ENCODE measurements around the gene CCDC117. TPM values are rescaled to one million over a fixed set of nuclear protein-coding genes. Genes with fewer than 3 reads are reported as not detected.
A peak's percentile ranks its signal among the peaks of the same experiment; 100 is the strongest.
"Not testable (repeated sequence)": the region's sequence is repeated elsewhere in the genome, so short reads cannot be mapped to it uniquely, and the experiment has no call there.

The CCDC117 gene
- total RNA-seq, 2 donors from 2014 or later = 40.9 TPM

DNA sequence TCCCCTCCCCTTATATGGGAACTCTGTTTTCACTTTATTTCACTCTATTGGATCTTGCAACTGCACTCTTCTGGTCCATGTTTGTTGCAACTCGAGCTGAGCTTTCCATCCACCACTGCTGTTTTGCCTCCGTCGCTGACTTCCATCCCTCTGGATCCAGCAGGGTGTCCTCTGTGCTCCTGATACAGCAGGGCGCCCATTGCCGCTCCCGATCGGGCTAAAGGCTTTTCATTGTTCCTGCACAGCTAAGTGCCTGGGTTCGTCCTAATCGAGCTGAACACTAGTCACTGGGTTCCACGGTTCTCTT, 11.1 kb upstream of the CCDC117 start:
- no peak for TF ChIP-seq CTCF (conservative IDR thresholded peaks at IDR 0.05)
- no peak overlapping the region for H3K4me3 Mint-ChIP-seq
- no peak overlapping the region for H3K4me3 ChIP-seq (ENCODE audit: low read length)
- peaks cover 11% of the 10 kb centered on the region for H3K4me1 Mint-ChIP-seq
- DNase-seq = peak; percentile 59
- 92 to 98% methylated on average over 7 to 10 of the region's 10 CpGs for WGBS, 2 experiments (ENCODE audit: insufficient coverage in 1 of 2, insufficient read length in 1 of 2)
- H3K9me3 Mint-ChIP-seq = peaks cover 13% of the 10 kb centered on the region
- H3K4me1 ChIP-seq (ENCODE audit: control insufficient read depth, insufficient read depth, low read length) = peaks cover 4% of the 10 kb centered on the region
- no peaks in the 10 kb centered on the region for H3K27me3 Mint-ChIP-seq (ENCODE audit: insufficient read depth)
- H3K9me3 ChIP-seq (ENCODE audit: control insufficient read depth, low read length) = peaks cover 9% of the 10 kb centered on the region
- H3K27me3 ChIP-seq (ENCODE audit: control insufficient read depth, insufficient read depth, low read length, poor library complexity, severe bottlenecking) = no peaks in the 10 kb centered on the region
- peak overlapping the region; percentile 56 for H3K27ac Mint-ChIP-seq
- no peak overlapping the region for H3K9ac ChIP-seq (ENCODE audit: extremely low read depth, low read length, poor library complexity, severe bottlenecking)
- H3K36me3 Mint-ChIP-seq (ENCODE audit: low read depth) = peaks cover 9% of the 10 kb centered on the region
- no peak overlapping the region for H3K27ac ChIP-seq (ENCODE audit: low read depth, low read length)
- H3K36me3 ChIP-seq (ENCODE audit: control insufficient read depth, insufficient read depth, low read length) = no peaks in the 10 kb centered on the region

DNA sequence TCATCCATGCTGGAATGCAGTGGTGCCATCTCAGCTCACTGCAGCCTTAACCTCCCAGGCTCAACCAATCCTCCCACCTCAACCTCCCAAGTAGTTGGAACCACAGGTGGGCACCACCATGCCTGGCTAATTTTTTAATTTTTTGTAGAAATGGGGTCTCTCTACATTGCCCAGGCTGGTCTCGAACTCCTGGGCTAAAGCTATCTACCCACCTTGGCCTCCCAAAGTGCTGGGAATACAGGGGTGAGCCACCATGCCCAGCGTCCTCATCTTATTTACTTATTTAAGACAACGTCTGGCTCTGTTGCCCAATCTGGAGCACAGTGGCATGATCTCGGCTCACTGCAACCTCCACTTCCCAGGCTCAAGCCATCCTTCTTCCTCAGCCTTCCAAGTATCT, 10.5 kb upstream of the CCDC117 start:
- not testable (repeated sequence) for H3K27me3 Mint-ChIP-seq (ENCODE audit: insufficient read depth); H3K9ac ChIP-seq (ENCODE audit: extremely low read depth, low read length, poor library complexity, severe bottlenecking); H3K4me3 ChIP-seq (ENCODE audit: low read length); DNase-seq; H3K4me3 Mint-ChIP-seq; H3K9me3 ChIP-seq (ENCODE audit: control insufficient read depth, low read length); H3K27ac ChIP-seq (ENCODE audit: low read depth, low read length); H3K36me3 Mint-ChIP-seq (ENCODE audit: low read depth); H3K4me1 ChIP-seq (ENCODE audit: control insufficient read depth, insufficient read depth, low read length); H3K27me3 ChIP-seq (ENCODE audit: control insufficient read depth, insufficient read depth, low read length, poor library complexity, severe bottlenecking); H3K36me3 ChIP-seq (ENCODE audit: control insufficient read depth, insufficient read depth, low read length); H3K27ac Mint-ChIP-seq
- 93 to 98% methylated on average over 4 of the region's 4 CpGs for WGBS, 2 experiments (ENCODE audit: insufficient coverage in 1 of 2, insufficient read length in 1 of 2)
- peaks cover 11% of the 10 kb centered on the region for H3K4me1 Mint-ChIP-seq
- H3K9me3 Mint-ChIP-seq = peaks cover 13% of the 10 kb centered on the region

DNA sequence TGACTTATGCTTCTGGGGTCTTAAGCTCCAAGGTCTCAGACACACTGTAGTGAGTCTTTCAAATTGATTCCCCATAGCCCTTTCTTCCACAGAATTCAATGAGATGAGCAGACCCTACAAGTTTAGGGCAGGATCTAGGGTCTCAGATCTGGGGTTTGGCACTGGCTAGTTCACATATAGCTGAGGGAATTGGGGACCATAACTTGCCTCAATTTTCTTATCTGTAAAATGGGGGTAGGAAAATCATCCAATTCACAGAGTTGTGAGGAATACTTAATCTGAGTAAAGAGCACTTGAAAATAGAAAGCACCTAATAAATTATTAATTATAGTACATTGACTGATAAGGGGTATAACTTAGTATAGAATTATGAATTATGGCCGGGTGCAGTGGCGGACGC, 5.9 kb upstream of the CCDC117 start:
- Histone ChIP-seq H3K4me3 (ENCODE audit: low read length) (no peak overlapping the region), H3K4me1 (ENCODE audit: control insufficient read depth, insufficient read depth, low read length) (no peaks in the 10 kb centered on the region), H3K27ac (ENCODE audit: low read depth, low read length) (no peak overlapping the region), H3K9me3 (ENCODE audit: control insufficient read depth, low read length) (no peaks in the 10 kb centered on the region), H3K36me3 (ENCODE audit: control insufficient read depth, insufficient read depth, low read length) (no peaks in the 10 kb centered on the region), H3K27me3 (ENCODE audit: control insufficient read depth, insufficient read depth, low read length, poor library complexity, severe bottlenecking) (no peaks in the 10 kb centered on the region), H3K9ac (ENCODE audit: extremely low read depth, low read length, poor library complexity, severe bottlenecking) (no peak overlapping the region)
- H3K27ac Mint-ChIP-seq = no peak overlapping the region
- no peaks in the 10 kb centered on the region for H3K4me1 Mint-ChIP-seq
- no peak for DNase-seq
- no peaks in the 10 kb centered on the region for H3K27me3 Mint-ChIP-seq (ENCODE audit: insufficient read depth)
- H3K9me3 Mint-ChIP-seq = peaks cover 12% of the 10 kb centered on the region
- 90 to 98% methylated on average over 3 of the region's 3 CpGs for WGBS, 2 experiments (ENCODE audit: insufficient coverage in 1 of 2, insufficient read length in 1 of 2)
- no peaks in the 10 kb centered on the region for H3K36me3 Mint-ChIP-seq (ENCODE audit: low read depth)
- no peak overlapping the region for H3K4me3 Mint-ChIP-seq
- no peak for TF ChIP-seq CTCF (conservative IDR thresholded peaks at IDR 0.05)

DNA sequence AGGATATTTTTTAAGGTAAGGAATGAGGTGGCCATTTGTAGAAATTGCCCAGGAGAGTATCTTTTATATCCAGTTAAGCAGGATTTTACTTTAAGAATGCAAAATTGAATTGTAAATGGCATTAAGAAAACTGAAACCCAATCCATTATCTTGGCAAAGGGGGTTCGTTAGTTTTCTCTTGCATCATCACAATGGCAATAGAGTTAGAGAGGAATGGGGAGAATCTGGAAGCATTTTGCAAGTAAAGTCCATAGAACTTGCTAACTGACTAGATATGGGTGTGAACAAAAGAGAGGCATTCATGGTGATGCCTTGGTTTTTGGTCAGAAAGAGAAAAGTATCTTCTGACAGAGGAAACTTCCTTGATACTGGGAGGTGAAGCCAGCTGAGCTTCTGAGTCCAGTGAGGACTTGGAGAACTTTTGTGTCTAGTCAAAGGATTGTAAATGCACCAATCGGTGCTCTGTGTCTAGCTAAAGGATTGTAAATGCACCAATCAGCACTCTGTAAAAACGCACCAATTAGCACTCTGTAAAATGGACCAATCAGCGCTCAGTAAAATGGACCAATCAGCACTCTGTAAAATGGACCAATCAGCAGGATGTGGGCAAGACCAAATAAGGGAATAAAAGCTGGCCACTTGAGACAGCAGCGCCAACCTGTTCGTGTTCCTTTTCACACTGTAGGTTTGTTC, 3.6 kb upstream of the CCDC117 start:
- Mint-ChIP-seq H3K36me3 (ENCODE audit: low read depth) (peaks cover 5% of the 10 kb centered on the region), H3K27me3 (ENCODE audit: insufficient read depth) (no peaks in the 10 kb centered on the region), H3K4me3 (no peak overlapping the region), H3K4me1 (peaks cover 4% of the 10 kb centered on the region), H3K9me3 (peaks cover 11% of the 10 kb centered on the region), H3K27ac (no peak overlapping the region)
- H3K36me3 ChIP-seq (ENCODE audit: control insufficient read depth, insufficient read depth, low read length) = no peaks in the 10 kb centered on the region
- H3K9me3 ChIP-seq (ENCODE audit: control insufficient read depth, low read length) = no peaks in the 10 kb centered on the region
- no peak for DNase-seq
- no peaks in the 10 kb centered on the region for H3K27me3 ChIP-seq (ENCODE audit: control insufficient read depth, insufficient read depth, low read length, poor library complexity, severe bottlenecking)
- no peak for TF ChIP-seq CTCF (conservative IDR thresholded peaks at IDR 0.05)
- 90 to 98% methylated on average over 6 of the region's 6 CpGs for WGBS, 2 experiments (ENCODE audit: insufficient coverage in 1 of 2, insufficient read length in 1 of 2)
- H3K4me3 ChIP-seq (ENCODE audit: low read length) = no peak overlapping the region
- no peak overlapping the region for H3K9ac ChIP-seq (ENCODE audit: extremely low read depth, low read length, poor library complexity, severe bottlenecking)
- H3K4me1 ChIP-seq (ENCODE audit: control insufficient read depth, insufficient read depth, low read length) = no peaks in the 10 kb centered on the region
- no peak overlapping the region for H3K27ac ChIP-seq (ENCODE audit: low read depth, low read length)

Data from endodermal cell (in vitro differentiated cells).